AG09309 (cell line): ENCODE measurements around the gene GATAD2B.

Experiments used
- DNase-seq: peaks from one replicate; pipeline ENCODE4 v3.0.0-alpha.2; 2010; ENCODE audit warnings: low read depth
- H3K4me3 ChIP-seq: 2 replicates; pipeline ENCODE4 v1.5.1; 2011; ENCODE audit warnings: mild to moderate bottlenecking, low read depth, low read length, moderate library complexity; ENCODE audit not compliant: control insufficient read depth
- TF ChIP-seq, protein P1 (sequence below): IDR thresholded peaks from 2 replicates; pipeline ENCODE4 v1.5.1; 2011; ENCODE audit warnings: mild to moderate bottlenecking, low read depth, low read length, inconsistent platforms; ENCODE audit not compliant: insufficient read depth, control insufficient read depth; ENCODE audit errors: missing control alignments

The GATAD2B gene

DNA sequence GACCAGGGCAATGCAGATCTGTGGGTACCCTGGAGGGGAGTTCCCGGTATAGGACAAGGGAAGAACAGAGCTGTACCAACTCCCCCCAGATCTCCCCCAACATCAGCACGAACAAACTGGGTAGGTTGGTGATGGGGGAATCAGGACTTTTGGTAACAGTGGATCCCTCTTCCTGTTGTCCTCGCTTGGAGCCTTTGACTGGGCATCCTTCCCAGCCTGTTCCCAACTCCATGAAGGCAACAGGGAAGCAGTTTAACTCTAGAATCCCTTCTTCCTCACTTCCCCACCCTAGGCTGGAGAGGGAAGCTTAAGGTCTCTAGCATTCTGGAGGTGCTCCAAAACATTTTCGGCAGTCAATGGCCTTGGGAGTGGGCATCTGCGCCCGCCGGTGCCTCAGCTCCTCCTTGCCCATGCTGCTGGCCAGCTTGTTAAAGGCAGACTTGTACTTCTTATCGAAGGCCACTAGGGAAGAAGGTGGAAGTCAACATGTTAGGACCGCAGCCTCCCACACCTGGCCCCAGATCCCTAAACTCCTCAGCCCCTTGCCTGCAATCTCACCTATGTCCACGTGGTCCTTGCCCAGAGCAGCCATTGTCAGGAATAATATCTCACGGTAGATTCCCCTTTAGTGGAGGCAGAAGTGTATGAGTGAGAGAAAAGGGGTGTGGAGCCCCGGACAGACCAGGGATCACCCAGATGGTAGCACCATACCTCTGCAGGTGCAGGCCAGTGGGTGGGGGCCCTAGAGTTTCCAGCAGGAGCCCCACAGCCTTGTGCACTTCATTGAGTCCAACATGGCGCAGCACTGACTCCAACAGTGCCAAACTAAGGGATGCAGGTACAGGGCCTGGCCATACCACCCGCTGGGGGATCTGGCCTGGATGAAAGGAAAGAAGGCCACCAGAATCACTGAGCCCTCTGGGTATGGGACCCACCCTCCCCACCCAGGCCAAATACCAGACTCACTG lies 7.5 kb upstream of the GATAD2B start:
- TF ChIP-seq, protein P1, sequence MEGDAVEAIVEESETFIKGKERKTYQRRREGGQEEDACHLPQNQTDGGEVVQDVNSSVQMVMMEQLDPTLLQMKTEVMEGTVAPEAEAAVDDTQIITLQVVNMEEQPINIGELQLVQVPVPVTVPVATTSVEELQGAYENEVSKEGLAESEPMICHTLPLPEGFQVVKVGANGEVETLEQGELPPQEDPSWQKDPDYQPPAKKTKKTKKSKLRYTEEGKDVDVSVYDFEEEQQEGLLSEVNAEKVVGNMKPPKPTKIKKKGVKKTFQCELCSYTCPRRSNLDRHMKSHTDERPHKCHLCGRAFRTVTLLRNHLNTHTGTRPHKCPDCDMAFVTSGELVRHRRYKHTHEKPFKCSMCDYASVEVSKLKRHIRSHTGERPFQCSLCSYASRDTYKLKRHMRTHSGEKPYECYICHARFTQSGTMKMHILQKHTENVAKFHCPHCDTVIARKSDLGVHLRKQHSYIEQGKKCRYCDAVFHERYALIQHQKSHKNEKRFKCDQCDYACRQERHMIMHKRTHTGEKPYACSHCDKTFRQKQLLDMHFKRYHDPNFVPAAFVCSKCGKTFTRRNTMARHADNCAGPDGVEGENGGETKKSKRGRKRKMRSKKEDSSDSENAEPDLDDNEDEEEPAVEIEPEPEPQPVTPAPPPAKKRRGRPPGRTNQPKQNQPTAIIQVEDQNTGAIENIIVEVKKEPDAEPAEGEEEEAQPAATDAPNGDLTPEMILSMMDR = no peak
- no peak for DNase-seq
- no peak overlapping the region for H3K4me3 ChIP-seq

DNA sequence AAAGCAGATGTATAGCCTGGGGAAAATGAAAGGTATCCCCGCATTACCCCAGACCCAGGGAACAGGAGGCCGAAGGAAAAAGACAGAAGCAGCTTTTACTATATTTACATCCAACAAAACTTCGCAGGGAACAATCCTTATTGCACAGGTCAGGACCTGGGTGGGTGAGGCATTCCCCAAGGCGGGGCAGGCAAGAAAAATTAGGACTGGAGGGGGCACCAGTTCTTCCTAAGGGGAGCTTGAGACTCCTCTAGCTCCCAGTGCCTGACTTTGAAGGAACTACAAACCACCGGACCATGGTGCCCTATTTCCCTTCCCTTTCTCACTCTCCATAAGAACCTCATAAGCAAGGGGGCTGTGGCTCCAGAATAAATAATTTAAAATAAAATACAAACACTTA lies 6.7 kb upstream of the GATAD2B start:
- no peak overlapping the region for H3K4me3 ChIP-seq
- DNase-seq = no peak
- TF ChIP-seq, protein P1 = no peak

DNA sequence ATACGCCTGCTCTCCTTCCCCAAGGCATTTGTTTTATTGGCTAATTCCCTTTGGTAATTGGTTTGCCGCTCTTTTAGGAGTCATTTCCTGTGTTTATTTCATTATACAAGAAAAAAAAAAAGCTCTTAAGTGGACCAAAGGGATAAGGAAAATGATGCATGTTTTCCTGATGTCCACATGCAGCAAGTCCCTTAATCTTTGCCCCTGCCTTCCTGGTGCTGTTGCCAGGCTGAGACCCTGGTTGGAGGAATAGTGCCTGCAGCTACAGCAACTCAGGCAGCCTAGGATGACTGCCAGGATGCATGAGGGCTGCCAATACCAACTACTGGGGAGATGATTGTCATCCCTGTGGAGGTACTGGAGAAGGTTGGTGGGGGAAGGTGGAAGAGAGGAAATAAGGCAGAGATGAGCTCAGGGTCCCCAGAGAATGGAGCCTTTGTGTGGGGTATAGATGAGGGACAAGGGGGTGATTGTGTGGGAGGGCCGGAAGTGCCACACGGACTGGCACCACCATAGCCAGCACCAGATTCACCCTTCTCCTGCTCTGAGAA lies 6.1 kb upstream of the GATAD2B start:
- no peak for DNase-seq

DNA sequence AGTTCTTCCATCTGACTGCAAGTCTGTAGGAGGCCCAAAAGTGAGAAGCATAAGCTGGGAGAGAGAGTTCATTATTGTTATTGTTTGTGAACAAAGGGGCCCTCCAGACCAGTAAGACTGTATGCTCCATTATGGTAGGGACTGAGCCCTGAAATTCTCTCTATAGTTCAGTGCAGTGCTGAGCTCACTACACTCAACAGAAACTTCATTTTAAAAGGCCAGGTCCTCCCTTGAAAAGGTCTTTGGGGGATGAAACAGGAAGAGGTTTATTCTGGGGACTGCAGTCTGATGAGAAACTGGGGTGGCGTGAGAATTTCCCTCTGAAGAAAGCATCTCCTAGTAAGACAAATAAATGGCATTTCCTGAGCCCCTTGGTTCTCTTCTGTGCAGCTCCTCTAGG lies 5.5 kb upstream of the GATAD2B start:
- H3K4me3 ChIP-seq = no peak overlapping the region
- TF ChIP-seq, protein P1 = no peak
- no peak for DNase-seq

More for the DNA sequence above, 6.1 kb upstream of the GATAD2B start:
- H3K4me3 ChIP-seq = no peak overlapping the region
- TF ChIP-seq, protein P1 = no peak

DNA sequence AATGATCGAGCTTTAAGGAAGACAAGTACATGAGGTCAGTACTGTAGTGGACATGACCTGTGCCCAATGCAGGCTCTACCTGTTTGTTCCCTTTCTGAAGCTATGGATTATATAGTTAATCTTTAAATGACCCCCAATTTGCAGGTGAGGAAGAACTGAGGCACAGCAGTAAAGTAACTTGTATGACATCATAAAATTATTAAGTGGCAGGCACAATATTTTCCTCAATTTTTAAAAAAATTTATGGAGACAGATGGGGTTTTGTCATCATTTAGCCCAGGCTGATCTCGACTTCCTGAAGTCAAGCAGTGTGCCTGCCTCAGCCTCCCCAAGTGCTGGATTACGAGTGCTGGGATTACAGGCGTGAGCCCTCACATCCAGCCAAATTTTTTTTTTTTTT lies 3.6 kb upstream of the GATAD2B start:
- no peak overlapping the region for H3K4me3 ChIP-seq
- no peak for DNase-seq
- TF ChIP-seq, protein P1 = no peak

DNA sequence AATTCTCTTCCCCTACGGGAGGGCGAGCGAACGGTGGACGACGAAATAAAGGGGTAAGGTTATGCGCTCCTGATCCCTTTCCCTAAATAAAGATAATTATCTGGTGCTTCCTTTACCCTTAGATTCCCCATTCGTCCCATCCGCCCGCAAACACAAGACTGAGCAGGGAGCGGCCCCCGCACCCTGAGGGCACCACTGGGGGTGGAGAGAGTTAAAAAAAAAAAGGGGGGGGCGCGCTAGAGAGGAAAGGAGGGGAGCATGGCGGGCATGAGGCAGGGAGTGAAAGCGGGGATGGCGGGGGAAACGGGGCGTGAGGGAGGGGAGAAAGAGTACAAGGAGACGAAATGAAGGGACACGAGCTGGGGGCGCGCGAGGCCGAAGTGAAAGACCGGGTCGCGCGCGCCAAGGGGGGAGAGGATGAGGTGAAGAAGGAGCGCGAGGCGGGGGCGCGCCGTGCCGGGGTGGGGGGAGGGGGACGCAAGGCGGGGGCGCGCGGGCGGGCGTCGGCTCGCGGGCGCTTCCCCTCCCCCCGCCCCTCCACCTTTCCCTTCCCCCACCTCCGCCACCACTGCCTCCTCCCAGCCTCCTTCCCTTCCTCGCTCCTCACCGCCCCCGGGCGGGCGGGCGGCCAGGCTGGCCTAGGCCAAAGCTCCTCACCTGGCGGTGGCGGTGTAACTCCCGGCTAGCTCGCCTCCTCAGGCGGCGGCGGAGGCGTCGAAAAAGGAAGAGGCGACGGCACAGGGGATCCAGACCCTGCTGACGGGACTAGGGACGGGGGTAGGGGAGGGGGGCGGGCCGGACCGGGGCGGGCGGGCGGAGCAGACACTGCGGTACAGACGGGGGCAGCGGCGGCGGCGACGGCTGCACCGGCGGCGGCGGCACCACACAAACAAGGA lies 448 bp downstream of the GATAD2B start:
- TF ChIP-seq, protein P1 = no peak
- H3K4me3 ChIP-seq = peak overlapping the region; percentile 82
- no peak for DNase-seq
